ENCODE measurements around the gene PMIS2. TPM values are rescaled to one million over a fixed set of nuclear protein-coding genes. Genes with fewer than 3 reads are reported as not detected.

PMIS2 gene
- total and polyA plus RNA-seq, 2 of the 8 experiments (the other 6 are each of a cell fraction or from before 2014, with no cell fraction given) = not detected

DNA sequence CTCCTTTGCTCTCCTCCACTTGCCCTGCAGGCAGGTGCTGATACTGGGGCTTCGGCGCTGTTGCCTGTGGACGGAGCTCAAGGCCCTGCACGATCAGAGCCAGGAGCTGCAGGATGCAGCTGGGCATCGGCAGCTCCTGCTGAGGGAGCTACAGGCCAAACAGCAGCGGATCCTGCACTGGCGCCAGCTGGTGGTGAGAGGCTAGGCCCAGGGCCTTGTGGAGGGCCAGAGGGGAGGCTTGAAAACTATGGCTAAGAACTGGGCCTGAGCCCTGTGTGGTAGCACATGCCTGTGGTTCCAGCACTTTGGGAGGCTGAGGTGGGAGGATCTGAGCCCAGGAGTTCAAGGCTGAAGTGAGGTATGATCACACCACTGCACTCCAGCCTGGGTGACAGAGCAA, 32.9 kb downstream of the PMIS2 start:
- 81% methylated on average over 7 of the region's 7 CpGs; no CpG with 5 or more reads in 1 of the 2 experiments for WGBS, 2 experiments (ENCODE audit: extremely low coverage in 1 of 2, insufficient coverage in 1 of 2, insufficient read length in 1 of 2, insufficient replicate concordance in 2 of 2, low coverage in 1 of 2, low lambda C conversion rate in 2 of 2, missing lambda C conversion rate in 1 of 2)
- H3K36me3 ChIP-seq (ENCODE audit: control insufficient read depth in 2 of 4, insufficient read depth in 4 of 4, low read length in 3 of 4) = peaks cover 4 to 15% (median 8%) of the 10 kb centered on the region in 4 experiments; a peak in 5 of 8 replicates
- no peak overlapping the region for H4K91ac ChIP-seq (replicated peaks; ENCODE audit: insufficient read length, low read length)
- no peak overlapping the region for H3K4me3 ChIP-seq (ENCODE audit: extremely low read depth in 1 of 4, insufficient read depth in 2 of 4, low read depth in 3 of 4, low read length in 4 of 4)
- FAIRE-seq (no peak), DNase-seq (ENCODE audit: low read depth in 1 of 2, low spot score in 2 of 2) (peak in 1 of 2 experiments; percentile 45)
- no peak overlapping the region for H3K4ac ChIP-seq (replicated peaks; ENCODE audit: insufficient read length, low read depth, low read length)
- H3K27ac ChIP-seq (ENCODE audit: low read depth, low read length) = no peak overlapping the region
- no peak overlapping the region for H2AFZ ChIP-seq (ENCODE audit: low read length)
- H3K18ac ChIP-seq (ENCODE audit: extremely low read depth, low read length) = no peak overlapping the region
- H3K4me1 ChIP-seq (replicated peaks in 1 of 4; ENCODE audit: control insufficient read depth in 3 of 4, insufficient read depth in 4 of 4, low read length in 3 of 4) = no peaks in the 10 kb centered on the region
- no peak overlapping the region for H2BK120ac ChIP-seq (replicated peaks; ENCODE audit: low read depth, low read length)
- no peak overlapping the region for H2BK5ac ChIP-seq (ENCODE audit: low read depth, low read length)
- no peak overlapping the region for H2BK15ac ChIP-seq (ENCODE audit: low read length)
- no peak overlapping the region for H2AK5ac ChIP-seq (ENCODE audit: low read depth, low read length)
- H3K79me1 ChIP-seq (ENCODE audit: low read depth, low read length) = no peaks in the 10 kb centered on the region
- no peak overlapping the region for H2BK20ac ChIP-seq (ENCODE audit: low read length)
- H4K5ac ChIP-seq (ENCODE audit: insufficient read length, low read depth, low read length) = no peak overlapping the region
- no peaks in the 10 kb centered on the region for H3K27me3 ChIP-seq (replicated peaks in 1 of 4; ENCODE audit: control insufficient read depth in 3 of 4, extremely low read depth in 1 of 4, insufficient read depth in 3 of 4, low read length in 3 of 4)
- H4K8ac ChIP-seq (ENCODE audit: extremely low read depth, insufficient read depth, low read length) = no peak overlapping the region
- H3K56ac ChIP-seq (replicated peaks; ENCODE audit: insufficient read length, low read depth, low read length) = no peak overlapping the region
- CTCF ChIA-PET (ENCODE audit: partially characterized antibody) = interaction anchor here (0.6 to 1.0 kb wide), 5 partner anchors 48 to 111 kb away, joined by 3 read pairs; no protein-coding TSS in a partner anchor
- no peak overlapping the region for H3K9ac ChIP-seq (replicated peaks in 1 of 4; ENCODE audit: extremely low read depth in 1 of 4, low read depth in 3 of 4, low read length in 3 of 4)
- peaks cover 0 to 5% of the 10 kb centered on the region in 2 experiments for H4K20me1 ChIP-seq (replicated peaks in 1 of 2; ENCODE audit: control insufficient read depth in 1 of 2, insufficient read depth in 2 of 2, low read length in 2 of 2)
- no peaks in the 10 kb centered on the region for H3K9me3 ChIP-seq (ENCODE audit: insufficient read depth in 2 of 2, low read depth in 1 of 2, low read length in 1 of 2)
- H2BK12ac ChIP-seq (ENCODE audit: low read depth, low read length) = no peak overlapping the region
- no peaks in the 10 kb centered on the region for H3K23me2 ChIP-seq (ENCODE audit: low read depth, low read length)
- no peak overlapping the region for H3K23ac ChIP-seq (ENCODE audit: insufficient read length)
- no peaks in the 10 kb centered on the region for H3K79me2 ChIP-seq (ENCODE audit: control insufficient read depth in 1 of 2, insufficient read depth in 2 of 2, low read length in 2 of 2)
- POLR2A ChIA-PET (ENCODE audit: partially characterized antibody) = interaction anchor here (0.7 to 1.7 kb wide), 6 partner anchors 8 to 63 kb away, joined by 3 to 6 read pairs (median 5); partner anchors contain the start of gene COX6B1
- no peak overlapping the region for H3K14ac ChIP-seq (ENCODE audit: insufficient read length)
- no peak overlapping the region for H3K4me2 ChIP-seq (ENCODE audit: insufficient read depth in 1 of 2, low read depth in 2 of 2, low read length in 2 of 2)
- TF ChIP-seq RAD21 (IDR thresholded peaks at IDR 0.05 in 1 of 2, conservative IDR thresholded peaks at IDR 0.05 in 1 of 2; ENCODE audit: low read depth in 2 of 2, low read length in 2 of 2) = peak; percentile 29 to 51; a peak in 3 of 4 replicates
- TF ChIP-seq JUND (IDR thresholded peaks at IDR 0.05; ENCODE audit: low read length) = no peak
- no peak for TF ChIP-seq HDAC2 (IDR thresholded peaks at IDR 0.05; ENCODE audit: borderline replicate concordance in 1 of 2, low read depth in 2 of 2, low read length in 2 of 2)
- no peak for TF ChIP-seq BRCA1 (IDR thresholded peaks at IDR 0.05; ENCODE audit: low read depth, low read length)
- TF ChIP-seq RNF2 (IDR thresholded peaks at IDR 0.05; ENCODE audit: borderline replicate concordance, low read depth, low read length, missing control alignments, poor library complexity, severe bottlenecking) = no peak
- no peak for TF ChIP-seq POLR2AphosphoS5 (IDR thresholded peaks at IDR 0.05; ENCODE audit: low read depth, low read length)
- TF ChIP-seq, protein P1, sequence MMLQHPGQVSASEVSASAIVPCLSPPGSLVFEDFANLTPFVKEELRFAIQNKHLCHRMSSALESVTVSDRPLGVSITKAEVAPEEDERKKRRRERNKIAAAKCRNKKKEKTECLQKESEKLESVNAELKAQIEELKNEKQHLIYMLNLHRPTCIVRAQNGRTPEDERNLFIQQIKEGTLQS (IDR thresholded peaks at IDR 0.05; ENCODE audit: insufficient read depth, low read depth, low read length) = no peak
- no peak for TF ChIP-seq POU5F1 (IDR thresholded peaks at IDR 0.05; ENCODE audit: low read depth, low read length)
- no peak for TF ChIP-seq RXRA (IDR thresholded peaks at IDR 0.05; ENCODE audit: insufficient read depth, low read depth, low read length)
- TF ChIP-seq EP300 (IDR thresholded peaks at IDR 0.05; ENCODE audit: borderline replicate concordance in 1 of 2, low read depth in 2 of 2, low read length in 2 of 2) = no peak
- TF ChIP-seq CBX5 (IDR thresholded peaks at IDR 0.05; ENCODE audit: low read depth, low read length) = no peak
- TF ChIP-seq EZH2 (IDR thresholded peaks at IDR 0.05; ENCODE audit: low read depth, low read length, severe bottlenecking) = no peak
